ENCODE data around the gene UBTD1.

The UBTD1 gene

GRCh38 chr10:97498841-97499560 is at the start of gene UBTD1:
Gene UBTD1 (plus strand): TSS chr10:97498924. CDS start chr10:97499204, 280 bp downstream.
- peak; percentile 31 for DNase-seq (ENCODE audit: low read depth)
- no peak for TF ChIP-seq CTCF (conservative IDR thresholded peaks at IDR 0.05; ENCODE audit: control insufficient read depth, insufficient read depth, low read depth, low read length)
- H3K4me3 ChIP-seq (ENCODE audit: control insufficient read depth, low read depth, low read length): peak within 1 kb of the TSS; percentile 99

GRCh38 chr10:97450828-97451227 is 47.9 kb upstream of the UBTD1 start:
- no peak for DNase-seq (ENCODE audit: low read depth)
- no peak overlapping the region for H3K4me3 ChIP-seq (ENCODE audit: control insufficient read depth, low read depth, low read length)
- TF ChIP-seq CTCF (conservative IDR thresholded peaks at IDR 0.05; ENCODE audit: control insufficient read depth, insufficient read depth, low read depth, low read length): no peak

DNA sequence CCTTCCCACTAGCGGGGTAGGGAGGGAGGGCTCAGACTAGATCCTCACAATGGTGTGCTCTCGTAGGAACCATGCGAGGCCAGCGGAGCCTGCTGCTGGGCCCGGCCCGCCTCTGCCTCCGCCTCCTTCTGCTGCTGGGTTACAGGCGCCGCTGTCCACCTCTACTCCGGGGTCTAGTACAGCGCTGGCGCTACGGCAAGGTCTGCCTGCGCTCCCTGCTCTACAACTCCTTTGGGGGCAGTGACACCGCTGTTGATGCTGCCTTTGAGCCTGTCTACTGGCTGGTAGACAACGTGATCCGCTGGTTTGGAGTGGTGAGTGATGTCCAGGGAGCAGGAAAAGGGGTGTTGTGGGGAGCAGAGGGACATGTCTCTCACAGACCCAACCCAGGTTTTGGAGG is 47.1 kb upstream of the UBTD1 start:
- DNase-seq (ENCODE audit: low read depth): no peak
- TF ChIP-seq CTCF (conservative IDR thresholded peaks at IDR 0.05; ENCODE audit: control insufficient read depth, insufficient read depth, low read depth, low read length): no peak
- no peak overlapping the region for H3K4me3 ChIP-seq (ENCODE audit: control insufficient read depth, low read depth, low read length)

DNA sequence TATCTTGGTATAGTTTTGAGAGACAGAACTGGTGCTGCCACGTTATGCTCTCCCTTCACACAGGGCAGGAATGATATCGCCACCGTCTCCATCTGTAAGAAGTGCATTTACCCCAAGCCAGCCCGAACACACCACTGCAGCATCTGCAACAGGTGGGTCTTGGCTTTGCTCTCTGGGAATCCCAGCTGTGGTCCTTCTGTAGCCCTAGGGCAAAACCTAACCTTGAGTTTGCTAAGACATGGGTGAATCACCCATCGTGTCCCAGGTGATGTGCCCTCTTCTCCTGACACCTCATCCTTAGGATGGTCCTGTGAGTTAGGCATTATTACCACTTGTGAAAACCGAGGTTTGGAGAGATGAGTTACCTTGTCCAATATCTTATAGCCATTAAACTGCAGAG is 46.4 kb upstream of the UBTD1 start:
- DNase-seq (ENCODE audit: low read depth): no peak
- no peak for TF ChIP-seq CTCF (conservative IDR thresholded peaks at IDR 0.05; ENCODE audit: control insufficient read depth, insufficient read depth, low read depth, low read length)
- no peak overlapping the region for H3K4me3 ChIP-seq (ENCODE audit: control insufficient read depth, low read depth, low read length)

- TF ChIP-seq CTCF (conservative IDR thresholded peaks at IDR 0.05; ENCODE audit: control insufficient read depth, insufficient read depth, low read depth, low read length): no peak
- DNase-seq (ENCODE audit: low read depth): peak; percentile 45
- H3K4me3 ChIP-seq (ENCODE audit: control insufficient read depth, low read depth, low read length): no peak overlapping the region
These were observed 44.2 kb upstream of the UBTD1 start for GRCh38 chr10:97454330-97455036.

GRCh38 chr10:97456034-97456685 is 42.6 kb upstream of the UBTD1 start:
- no peak overlapping the region for H3K4me3 ChIP-seq (ENCODE audit: control insufficient read depth, low read depth, low read length)
- TF ChIP-seq CTCF (conservative IDR thresholded peaks at IDR 0.05; ENCODE audit: control insufficient read depth, insufficient read depth, low read depth, low read length): no peak
- no peak for DNase-seq (ENCODE audit: low read depth)

Measured in fibroblast of mammary gland (primary cell).